OCI-LY1 (cell line): Measurements from ENCODE around the gene ABTB2.

Experiments
- H2AFZ ChIP-seq: fragments of 200-600 bp; sonication (generic), shearing (Covaris generic); 2 replicates; pipeline ENCODE4 v1.6.0; 2014; ENCODE audit warnings: antibody characterized with exemption, mild to moderate bottlenecking, low read length
- H3F3A ChIP-seq: fragments of 200-600 bp; sonication (generic), shearing (Covaris generic); 2 replicates; pipeline ENCODE4 v1.6.0; 2014; ENCODE audit warnings: mild to moderate bottlenecking, antibody characterized with exemption, low read length, moderate library complexity; ENCODE audit not compliant: insufficient read depth
- H3K27ac ChIP-seq: fragments of 200-600 bp; sonication (generic); 2 replicates; pipeline ENCODE4 v1.5.1; 2014; ENCODE audit warnings: low read length, mixed run types, mild to moderate bottlenecking, low read depth; ENCODE audit not compliant: poor library complexity, severe bottlenecking
- H3K27me3 ChIP-seq: fragments of 200-600 bp; sonication (generic); 2 replicates; pipeline ENCODE4 v1.6.0; 2014; ENCODE audit warnings: antibody characterized with exemption, mild to moderate bottlenecking, low read length, moderate library complexity; ENCODE audit not compliant: insufficient read depth
- H3K36me3 ChIP-seq: fragments of 200-600 bp; sonication (generic); 2 replicates; pipeline ENCODE4 v1.6.1; 2014; ENCODE audit warnings: mild to moderate bottlenecking, antibody characterized with exemption, low read length, moderate library complexity, mixed read lengths; ENCODE audit not compliant: insufficient read depth
- H3K4me1 ChIP-seq: fragments of 200-600 bp; sonication (generic); 2 replicates; pipeline ENCODE4 v1.5.1; 2014; ENCODE audit warnings: mild to moderate bottlenecking, low read length, moderate library complexity; ENCODE audit not compliant: insufficient read depth, severe bottlenecking
- H3K4me2 ChIP-seq: fragments of 200-600 bp; sonication (generic), shearing (Covaris generic); 2 replicates; pipeline ENCODE4 v1.6.1; 2014; ENCODE audit warnings: low read length
- H3K4me3 ChIP-seq: fragments of 200-600 bp; sonication (generic); 2 replicates; pipeline ENCODE4 v1.5.1; 2014; ENCODE audit warnings: low read length, low read depth, mild to moderate bottlenecking, mixed read lengths; ENCODE audit not compliant: poor library complexity, severe bottlenecking
- H3K79me2 ChIP-seq: fragments of 200-600 bp; shearing (Covaris generic); 2 replicates; pipeline ENCODE4 v1.6.1; 2016; ENCODE audit warnings: mixed run types, low read length, mixed read lengths; ENCODE audit not compliant: insufficient read depth
- H3K9ac ChIP-seq: fragments of 200-600 bp; sonication (generic), shearing (Covaris generic); 2 replicates; pipeline ENCODE4 v1.6.1; 2014; ENCODE audit warnings: mild to moderate bottlenecking, low read length, mixed read lengths
- H3K9me2 ChIP-seq: fragments of 200-600 bp; sonication (generic), shearing (Covaris generic); 2 replicates; pipeline ENCODE4 v1.6.1; 2014; ENCODE audit warnings: low read depth, mild to moderate bottlenecking, low read length, mixed read lengths
- H3K9me3 ChIP-seq: fragments of 200-600 bp; shearing (Covaris generic); 2 replicates; pipeline ENCODE4 v1.6.1; 2014; ENCODE audit warnings: low read length, mixed read lengths
- H4K20me1 ChIP-seq: fragments of 200-600 bp; sonication (generic), shearing (Covaris generic); 2 replicates; pipeline ENCODE4 v1.6.0; 2016; ENCODE audit warnings: mild to moderate bottlenecking, low read length; ENCODE audit not compliant: insufficient read depth
- CTCF ChIP-seq: fragments of 200-600 bp; sonication (generic), shearing (Covaris generic); IDR thresholded peaks from 2 replicates; pipeline ENCODE4 v1.5.1; 2017; ENCODE audit warnings: mild to moderate bottlenecking, antibody characterized with exemption, low read length, moderate library complexity, mixed read lengths
- EZH2 ChIP-seq: fragments of 200-600 bp; sonication (generic), shearing (Covaris generic); IDR thresholded peaks from 2 replicates; pipeline ENCODE4 v1.8.0; 2017; ENCODE audit warnings: borderline replicate concordance, mixed run types, mild to moderate bottlenecking, antibody characterized with exemption, low read length, moderate library complexity, mixed read lengths

The ABTB2 gene

DNA sequence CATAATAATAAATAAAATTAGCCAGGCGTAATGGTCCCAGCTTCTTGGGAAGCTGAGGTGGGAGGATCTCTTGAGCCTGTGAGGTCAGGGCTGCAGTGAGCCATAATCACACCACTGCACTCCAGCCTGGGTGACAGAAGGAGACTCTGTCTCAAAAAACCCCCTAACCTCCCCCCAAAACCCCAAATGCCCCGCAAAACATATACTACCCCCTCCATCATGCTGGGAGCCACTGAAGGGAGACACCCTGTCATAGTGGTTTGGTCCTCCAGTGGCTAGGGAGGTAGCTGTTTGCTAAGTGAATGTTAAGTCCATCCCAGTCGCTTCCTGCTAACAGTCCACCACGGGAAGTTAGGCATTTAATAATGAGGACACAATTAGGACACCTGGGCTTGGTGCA, 125.0 kb downstream of the ABTB2 start:
- no peaks in the 10 kb centered on the region for H3K36me3 ChIP-seq
- H3K9ac ChIP-seq, result no peak overlapping the region
- no peak overlapping the region for H3K4me3 ChIP-seq
- H3K4me1 ChIP-seq, result no peaks in the 10 kb centered on the region
- no peaks in the 10 kb centered on the region for H3K9me3 ChIP-seq
- no peak overlapping the region for H3K27ac ChIP-seq
- no peaks in the 10 kb centered on the region for H3K79me2 ChIP-seq
- TF ChIP-seq CTCF (no peak), EZH2 (no peak)
- H2AFZ ChIP-seq, result no peak overlapping the region
- peaks cover 14% of the 10 kb centered on the region; the same call in 1 of the 2 replicates for H3K27me3 ChIP-seq
- no peaks in the 10 kb centered on the region for H4K20me1 ChIP-seq
- no peaks in the 10 kb centered on the region for H3F3A ChIP-seq
- no peak overlapping the region for H3K4me2 ChIP-seq
- no peaks in the 10 kb centered on the region for H3K9me2 ChIP-seq

DNA sequence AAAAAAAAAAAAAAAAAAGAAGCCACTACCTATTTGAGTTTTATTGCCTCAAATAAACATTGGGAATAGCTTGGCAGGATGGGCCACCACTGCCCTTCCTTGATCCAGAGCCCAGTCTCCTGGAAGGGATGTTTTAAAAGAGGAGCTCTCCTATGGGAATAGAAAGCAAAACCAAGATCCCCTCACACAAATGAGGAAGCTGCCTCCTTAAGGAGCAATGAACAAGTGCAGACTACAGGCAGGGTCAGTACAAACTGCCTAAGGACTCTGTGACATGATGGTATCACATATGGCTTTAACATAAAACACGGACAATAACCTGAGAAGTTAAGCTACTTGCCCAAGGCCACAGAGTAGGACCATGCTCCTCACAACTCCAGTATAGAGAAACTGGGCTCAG, 131.6 kb downstream of the ABTB2 start:
- no peak for TF ChIP-seq CTCF
- no peak for TF ChIP-seq EZH2
- Histone ChIP-seq H3K4me3 (no peak overlapping the region), H3K9ac (no peak overlapping the region), H2AFZ (no peak overlapping the region), H3K27ac (no peak overlapping the region), H3K27me3 (peaks cover 23% of the 10 kb centered on the region; the same call in 1 of the 2 replicates), H3K79me2 (no peaks in the 10 kb centered on the region), H4K20me1 (no peaks in the 10 kb centered on the region), H3K4me1 (no peaks in the 10 kb centered on the region), H3K9me2 (no peaks in the 10 kb centered on the region), H3K4me2 (no peak overlapping the region), H3K9me3 (no peaks in the 10 kb centered on the region), H3K36me3 (no peaks in the 10 kb centered on the region), H3F3A (no peaks in the 10 kb centered on the region)

GRCh38 chr11:34225091-34225490, 132.7 kb downstream of the ABTB2 start:
- no peak overlapping the region for H3K27ac ChIP-seq

More at GRCh38 chr11:34225091-34225490, 132.7 kb downstream of the ABTB2 start:
- Histone ChIP-seq H4K20me1 (no peaks in the 10 kb centered on the region), H3K9me2 (no peaks in the 10 kb centered on the region), H3K27me3 (peaks cover 11% of the 10 kb centered on the region; the same call in 1 of the 2 replicates), H3K4me3 (no peak overlapping the region), H3K9me3 (no peaks in the 10 kb centered on the region), H2AFZ (no peak overlapping the region), H3K79me2 (no peaks in the 10 kb centered on the region), H3K9ac (no peak overlapping the region), H3F3A (no peaks in the 10 kb centered on the region), H3K36me3 (no peaks in the 10 kb centered on the region), H3K4me2 (no peak overlapping the region), H3K4me1 (no peaks in the 10 kb centered on the region)
- TF ChIP-seq CTCF (no peak), EZH2 (no peak)
